Aorta (tissue), 5 donors: ENCODE results near the gene OPN4. TPM values are rescaled to one million over a fixed set of nuclear protein-coding genes. Genes with fewer than 3 reads are reported as not detected.

ENCODE experiments used
- ATAC-seq: fragments of 200-7000 bp; cut with Tn5 transposase; one replicate; pipeline ENCODE4 v1.9.1; 2022; ENCODE audit warnings: moderate library complexity; ENCODE audit not compliant: low FRiP score
- DNase-seq, 2 donors: peaks; one replicate each; pipeline ENCODE4 v3.0.0-alpha.2; 2020
- H3K27ac ChIP-seq, 2 donors: one replicate each; pipeline ENCODE4 v1.5.1; 2013; ENCODE audit warnings: low read length in 2 of 2, mild to moderate bottlenecking in 2 of 2, moderate library complexity in 2 of 2, control low read depth in 1 of 2, inconsistent platforms in 1 of 2, low read depth in 1 of 2
- H3K27me3 ChIP-seq, 2 donors: one replicate each; pipeline ENCODE4 v1.6.1; 2013; ENCODE audit warnings: control low read depth in 1 of 2, low read length in 1 of 2, mild to moderate bottlenecking in 1 of 2, moderate library complexity in 1 of 2; ENCODE audit not compliant: insufficient read depth in 2 of 2, control insufficient read depth in 1 of 2
- H3K36me3 ChIP-seq, 2 donors: one replicate each; pipeline ENCODE4 v1.6.1; 2013; ENCODE audit warnings: control low read depth in 1 of 2, low read length in 1 of 2, mild to moderate bottlenecking in 1 of 2; ENCODE audit not compliant: insufficient read depth in 2 of 2, control insufficient read depth in 1 of 2
- H3K4me1 ChIP-seq, 2 donors: one replicate each; pipeline ENCODE4 v1.6.1; 2013; ENCODE audit warnings: low read length in 2 of 2, control low read depth in 1 of 2, mild to moderate bottlenecking in 1 of 2, moderate library complexity in 1 of 2; ENCODE audit not compliant: insufficient read depth in 2 of 2, control insufficient read depth in 1 of 2
- H3K4me3 ChIP-seq, 2 donors: one replicate each; pipeline ENCODE4 v1.5.1; 2013; ENCODE audit warnings: low read length in 2 of 2, control low read depth in 1 of 2, mild to moderate bottlenecking in 1 of 2
- H3K9me3 ChIP-seq: one replicate; pipeline ENCODE4 v1.6.1; 2013; ENCODE audit warnings: mild to moderate bottlenecking, low read length; ENCODE audit not compliant: control insufficient read depth
- WGBS, 2 donors: extraction: QIAGEN DNeasy Blood & Tissue Kit; methylation state at CpG; one replicate each; pipeline ENCODE4 v1.1.7; 2013; 5-methylcytosine and 5-hydroxymethylcytosine counted together
- intact Hi-C, 2 donors: fragments of 100-400 bp; cut with DNase I; formaldehyde crosslinking; loops; one replicate each; pipeline versions ENCODE4 v1.14.2 to v1.15.0; 2022
- polyA plus RNA-seq, 2 donors: library from polyadenylated mRNA; stranded (reverse); fragments of 200-250 nt; gene quantifications; one replicate each; pipeline ENCODE4 v1.2.3, GENCODE V29; 2013
- total RNA-seq, 2 donors: library from RNA; stranded (reverse); fragmentation: NEBNext Ultra II Directional; extraction: Animal tissue kit (Norgen Biotek cat#: 25700); gene quantifications; one replicate each; pipeline ENCODE4 v1.2.1, GENCODE V29; 2021
- donor health status: healthy with polysubstance abuse.
- donor health status: Bipolar disorder and iron deficiency.
- donor health status: DM: no; HTN: no; CAD: no.
- donor health status: DM: no; HTN: no; CAD: no.
- donor health status: DM: yes; HTN: yes; CAD: no.

The OPN4 gene
- total and polyA plus RNA-seq, 4 donors: 0.36 TPM; not detected in 3

DNA sequence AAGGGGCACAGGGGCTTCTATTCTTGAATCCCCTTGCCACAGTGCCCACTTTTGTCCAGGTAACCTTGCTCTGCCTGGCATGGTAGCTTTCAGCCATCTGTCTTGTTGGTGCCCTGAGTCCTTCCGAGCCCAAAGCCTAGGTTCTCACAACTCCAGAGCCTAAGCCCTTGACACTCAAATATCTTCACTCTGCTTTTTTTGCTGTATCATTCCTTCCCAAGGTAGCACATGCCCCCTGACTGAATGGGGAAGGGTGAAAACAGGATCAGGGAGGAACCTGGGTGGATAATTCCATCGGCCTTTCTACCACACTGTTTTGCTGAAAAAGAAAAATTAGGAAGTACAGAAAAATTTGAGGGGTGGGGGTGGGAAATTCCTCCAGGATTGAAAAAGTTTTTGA is 51.6 kb downstream of the OPN4 start:
- intact Hi-C loops: loop anchor here in 1 of 2 donors (5.0 kb wide), 1 partner anchor 196 kb away; no protein-coding TSS in a partner anchor
- Histone ChIP-seq H3K36me3 (peaks cover 0 to 10% of the 10 kb centered on the region in 2 donors), H3K27ac (no peak overlapping the region), H3K27me3 (no peaks in the 10 kb centered on the region), H3K9me3 (no peaks in the 10 kb centered on the region), H3K4me3 (no peak overlapping the region), H3K4me1 (no peaks in the 10 kb centered on the region)
- WGBS, 2 donors: 80 to 83% methylated on average over 2 of the region's 2 CpGs
- ATAC-seq (no peak), DNase-seq (no peak)

DNA sequence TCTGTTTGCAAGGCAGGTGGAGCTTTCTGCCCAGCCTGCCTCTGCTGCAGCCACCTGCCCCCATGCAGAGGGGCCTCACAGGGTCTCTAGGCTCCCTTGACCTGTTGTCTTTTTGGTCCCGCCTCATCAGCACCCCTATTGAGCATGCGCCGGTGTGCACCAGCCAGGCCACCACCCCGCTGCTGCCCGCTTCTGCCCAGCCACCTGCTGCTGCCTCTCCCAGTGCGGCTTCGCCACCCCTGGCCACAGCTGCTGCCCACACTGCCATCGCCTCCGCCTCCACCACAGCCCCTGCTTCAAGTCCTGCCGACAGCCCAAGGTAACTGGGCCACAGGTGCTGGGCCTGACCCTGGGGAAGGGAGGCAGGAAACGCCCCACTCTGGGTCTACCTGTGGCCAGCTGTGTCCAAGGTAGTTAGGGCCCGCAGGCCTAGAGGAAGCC is 52.1 kb downstream of the OPN4 start:
- 92 to 94% methylated on average over 12 of the region's 12 CpGs for WGBS, 2 donors
- no peak overlapping the region for H3K4me3 ChIP-seq
- peak; percentile 33 to 72 for DNase-seq
- no peak overlapping the region for H3K27ac ChIP-seq
- H3K36me3 ChIP-seq: peaks cover 0 to 10% of the 10 kb centered on the region in 2 donors
- ATAC-seq: no peak
- intact Hi-C loops: loop anchor here in 1 of 2 donors (5.0 kb wide), 1 partner anchor 196 kb away; no protein-coding TSS in a partner anchor
- no peaks in the 10 kb centered on the region for H3K27me3 ChIP-seq
- H3K9me3 ChIP-seq: no peaks in the 10 kb centered on the region
- H3K4me1 ChIP-seq: no peaks in the 10 kb centered on the region

DNA sequence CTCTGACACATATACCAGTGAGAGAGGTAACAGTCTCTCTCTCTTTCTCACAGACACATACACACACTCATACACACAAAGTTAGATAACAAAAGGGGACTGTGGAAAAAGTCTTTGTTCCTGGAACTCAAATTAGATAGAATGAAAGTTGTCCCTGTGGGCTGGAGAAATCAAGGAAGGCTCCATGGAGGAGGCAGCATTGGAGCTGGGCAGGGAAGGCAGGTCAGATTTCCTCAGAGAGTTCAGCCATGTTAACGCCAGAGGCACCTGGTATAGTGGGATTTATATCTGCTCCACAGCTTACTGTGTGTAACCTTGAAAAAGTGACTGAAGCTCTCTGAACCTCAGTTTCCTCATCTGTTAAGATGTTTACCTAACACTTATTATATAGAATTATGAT is 52.6 kb downstream of the OPN4 start:
- 94 to 100% methylated on average over 1 of the region's 1 CpG for WGBS, 2 donors
- Histone ChIP-seq H3K36me3 (peaks cover 0 to 8% of the 10 kb centered on the region in 2 donors), H3K9me3 (no peaks in the 10 kb centered on the region), H3K4me3 (no peak overlapping the region), H3K27me3 (no peaks in the 10 kb centered on the region), H3K4me1 (no peaks in the 10 kb centered on the region), H3K27ac (no peak overlapping the region)
- intact Hi-C loops: loop anchor here in 1 of 2 donors (5.0 kb wide), 1 partner anchor 195 kb away; no protein-coding TSS in a partner anchor
- DNase-seq (peak in 1 of 2 donors; percentile 4), ATAC-seq (no peak)

DNA sequence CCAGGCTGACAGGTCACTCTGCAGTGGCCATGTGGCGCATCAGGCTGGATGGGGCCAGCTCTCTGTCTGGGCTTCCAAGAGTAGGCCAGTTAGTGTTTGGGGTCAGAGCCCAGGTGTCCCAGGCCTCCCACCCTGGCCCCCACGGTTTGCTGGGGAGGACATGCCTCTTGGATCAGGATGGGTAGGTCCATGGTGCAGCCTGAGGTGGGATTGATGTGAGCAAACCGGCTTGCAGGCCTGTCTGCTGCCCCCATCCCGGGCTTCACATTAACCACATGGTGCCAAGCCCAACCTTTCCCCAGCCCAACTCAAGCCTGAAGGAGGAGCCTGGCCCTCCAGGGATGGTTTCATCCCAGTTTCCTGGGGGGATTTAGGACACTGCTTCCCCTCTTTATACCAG is 53.2 kb downstream of the OPN4 start:
- DNase-seq (peak; percentile 42 to 67), ATAC-seq (no peak)
- H3K4me1 ChIP-seq: no peaks in the 10 kb centered on the region
- H3K27ac ChIP-seq: no peak overlapping the region
- intact Hi-C loops: loop anchor here in 1 of 2 donors (5.0 kb wide), 1 partner anchor 195 kb away; no protein-coding TSS in a partner anchor
- no peaks in the 10 kb centered on the region for H3K27me3 ChIP-seq
- WGBS, 2 donors: 50 to 53% methylated on average over 4 of the region's 4 CpGs
- peaks cover 0 to 5% of the 10 kb centered on the region in 2 donors for H3K36me3 ChIP-seq
- H3K9me3 ChIP-seq: no peaks in the 10 kb centered on the region
- H3K4me3 ChIP-seq: no peak overlapping the region

DNA sequence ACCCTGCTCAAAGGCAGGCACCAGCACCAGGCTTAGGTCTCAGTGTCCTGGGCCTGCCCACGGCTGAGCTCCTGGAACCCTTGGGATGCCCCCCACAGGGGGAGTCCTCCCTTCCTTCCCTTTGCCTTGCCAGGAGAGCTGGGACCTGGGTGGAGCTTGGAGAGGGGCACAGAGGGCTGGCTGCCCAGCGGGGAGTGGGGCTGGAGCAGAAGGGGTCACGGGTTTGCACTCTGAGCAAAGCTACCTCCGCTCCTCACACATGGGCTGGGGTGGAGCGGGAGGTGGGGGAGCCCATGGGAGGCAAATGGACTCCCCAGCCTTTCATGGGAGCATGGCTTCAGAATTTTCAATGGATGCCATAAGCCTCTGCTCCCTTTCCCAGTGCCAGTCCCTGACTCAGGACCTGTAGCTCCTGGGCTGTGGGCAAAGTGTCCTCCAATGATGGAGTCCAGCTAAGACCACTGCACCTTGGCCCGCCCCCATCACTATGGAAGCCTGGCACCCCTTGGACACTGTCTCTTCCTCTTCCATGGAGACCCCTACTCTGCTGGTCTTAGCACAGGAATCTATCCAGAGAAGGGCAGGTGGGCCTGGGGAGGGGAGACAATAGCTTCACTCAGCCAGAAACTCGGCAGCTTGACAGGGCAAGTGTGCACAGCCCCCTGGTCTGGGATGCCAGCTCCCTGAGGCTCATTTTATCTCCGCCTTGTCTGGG is 53.9 kb downstream of the OPN4 start:
- WGBS, 2 donors: 81 to 87% methylated on average over 8 of the region's 8 CpGs
- H3K4me1 ChIP-seq: no peaks in the 10 kb centered on the region
- intact Hi-C loops: loop anchor here in 1 of 2 donors (5.0 kb wide), 1 partner anchor 194 kb away; no protein-coding TSS in a partner anchor
- no peaks in the 10 kb centered on the region for H3K9me3 ChIP-seq
- ATAC-seq (no peak), DNase-seq (peak; percentile 33 to 61)
- peaks cover 0 to 5% of the 10 kb centered on the region in 2 donors for H3K36me3 ChIP-seq
- H3K27me3 ChIP-seq: no peaks in the 10 kb centered on the region
- H3K4me3 ChIP-seq: no peak overlapping the region
- H3K27ac ChIP-seq: no peak overlapping the region

- WGBS, 2 donors: 70 to 75% methylated on average over 5 of the region's 5 CpGs
- ATAC-seq: no peak
- no peak overlapping the region for H3K4me3 ChIP-seq
- H3K27ac ChIP-seq: no peak overlapping the region
- no peaks in the 10 kb centered on the region for H3K9me3 ChIP-seq
- H3K36me3 ChIP-seq: peaks cover 0 to 3% of the 10 kb centered on the region in 2 donors
- no peaks in the 10 kb centered on the region for H3K4me1 ChIP-seq
- no peaks in the 10 kb centered on the region for H3K27me3 ChIP-seq
- intact Hi-C loops: loop anchor here in 1 of 2 donors (5.0 kb wide), 1 partner anchor 193 kb away; no protein-coding TSS in a partner anchor
- DNase-seq: peak; percentile 26 to 55
These were observed 54.5 kb downstream of the OPN4 start for GRCh38 chr10:86708783-86709380.

- no peaks in the 10 kb centered on the region for H3K27me3 ChIP-seq
- no peak overlapping the region for H3K27ac ChIP-seq
- no peaks in the 10 kb centered on the region for H3K4me1 ChIP-seq
- H3K36me3 ChIP-seq: peaks cover 0 to 3% of the 10 kb centered on the region in 2 donors
- DNase-seq (peak; percentile 53 to 72), ATAC-seq (no peak)
- H3K4me3 ChIP-seq: no peak overlapping the region
- WGBS, 2 donors: 92 to 94% methylated on average over 16 of the region's 16 CpGs
- H3K9me3 ChIP-seq: no peaks in the 10 kb centered on the region
- intact Hi-C loops: loop anchor here (2.0 to 5.0 kb wide), 3 partner anchors 191 to 253 kb away; no protein-coding TSS in a partner anchor
These were observed 55.2 kb downstream of the OPN4 start for GRCh38 chr10:86709396-86710185.

GRCh38 chr10:86710987-86711512 is 56.7 kb downstream of the OPN4 start:
- peak overlapping the region; percentile 82 to 87 for H3K27ac ChIP-seq
- intact Hi-C loops: loop anchor here in 1 of 2 donors (1.0 to 5.0 kb wide), 3 partner anchors 45 to 251 kb away; partner anchors contain the start of gene BMPR1A
- no peaks in the 10 kb centered on the region for H3K4me1 ChIP-seq
- 3% methylated on average over 38 to 46 of the region's 46 CpGs for WGBS, 2 donors
- DNase-seq (peak; percentile 94 to 96), ATAC-seq (peak; percentile 94)
- H3K9me3 ChIP-seq: no peaks in the 10 kb centered on the region
- H3K36me3 ChIP-seq: peaks cover 0 to 3% of the 10 kb centered on the region in 2 donors
- H3K4me3 ChIP-seq: peak overlapping the region; percentile 66 to 91
- no peaks in the 10 kb centered on the region for H3K27me3 ChIP-seq
